ENCODE results near the gene TMEM238L. TPM values are rescaled to one million over a fixed set of nuclear protein-coding genes. Genes with fewer than 3 reads are reported as not detected.

TMEM238L gene
- total and polyA plus RNA-seq, 2 of the 13 experiments (the other 11 are each of a cell fraction or from before 2014, with no cell fraction given): not detected

DNA sequence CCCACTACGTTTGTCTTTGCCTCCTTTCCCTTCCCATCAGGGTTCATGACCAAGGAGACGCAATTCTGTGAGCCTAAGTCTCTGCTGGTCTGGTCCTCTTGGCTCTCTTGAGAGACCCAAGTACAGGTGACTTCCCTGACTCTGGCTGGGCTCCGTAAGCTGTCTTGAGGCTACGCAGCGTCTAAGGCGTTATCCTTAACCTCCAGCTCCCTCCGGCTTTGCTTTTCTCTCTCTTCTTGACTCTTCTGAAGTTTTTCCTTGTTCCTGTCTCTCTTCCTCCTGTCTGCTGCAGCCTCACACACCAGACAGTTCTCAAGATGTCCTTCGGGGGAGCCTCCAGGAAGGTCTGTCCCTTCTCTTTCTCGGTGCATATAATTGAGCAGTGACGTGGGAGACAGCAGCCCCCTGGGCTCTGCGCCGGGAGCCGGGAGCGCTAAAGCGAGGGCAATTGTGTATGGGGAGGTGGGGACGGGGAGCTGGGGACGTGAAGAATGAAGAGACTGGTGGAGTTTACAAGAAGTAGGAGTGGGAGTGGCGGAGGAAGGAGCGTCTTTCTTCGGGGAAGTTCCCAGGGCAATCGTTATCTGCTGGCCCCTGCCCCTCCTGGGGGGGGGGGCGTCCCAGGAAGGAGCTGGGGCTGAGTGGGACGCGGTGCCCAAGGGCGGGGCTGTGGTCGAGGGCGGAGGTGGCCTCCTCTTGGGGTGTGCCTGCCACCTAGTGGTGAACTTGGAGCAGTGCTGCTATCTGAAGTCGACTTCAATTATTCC, 40.9 kb upstream of the TMEM238L start (continued):
- TF ChIP-seq AHR (CRISPR knock-in tag; IDR thresholded peaks at IDR 0.05) (no peak), MXD4 (CRISPR knock-in tag; IDR thresholded peaks at IDR 0.05) (no peak), ZNF616 (CRISPR knock-in tag; IDR thresholded peaks at IDR 0.05; ENCODE audit: low read depth) (no peak), MZF1 (CRISPR knock-in tag; IDR thresholded peaks at IDR 0.05; ENCODE audit: borderline replicate concordance) (no peak)
- TF ChIP-seq, protein P1, sequence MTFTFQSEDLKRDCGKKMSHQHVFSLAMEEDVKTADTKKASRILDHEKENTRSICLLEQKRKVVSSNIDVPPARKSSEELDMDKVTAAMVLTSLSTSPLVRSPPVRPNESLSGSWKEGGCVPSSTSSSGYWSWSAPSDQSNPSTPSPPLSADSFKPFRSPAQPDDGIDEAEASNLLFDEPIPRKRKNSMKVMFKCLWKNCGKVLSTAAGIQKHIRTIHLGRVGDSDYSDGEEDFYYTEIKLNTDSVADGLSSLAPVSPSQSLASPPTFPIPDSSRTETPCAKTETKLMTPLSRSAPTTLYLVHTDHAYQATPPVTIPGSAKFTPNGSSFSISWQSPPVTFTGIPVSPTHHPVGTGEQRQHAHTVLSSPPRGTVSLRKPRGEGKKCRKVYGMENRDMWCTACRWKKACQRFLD (CRISPR knock-in tag; IDR thresholded peaks at IDR 0.05; ENCODE audit: borderline replicate concordance): no peak
- TF ChIP-seq, protein P2, sequence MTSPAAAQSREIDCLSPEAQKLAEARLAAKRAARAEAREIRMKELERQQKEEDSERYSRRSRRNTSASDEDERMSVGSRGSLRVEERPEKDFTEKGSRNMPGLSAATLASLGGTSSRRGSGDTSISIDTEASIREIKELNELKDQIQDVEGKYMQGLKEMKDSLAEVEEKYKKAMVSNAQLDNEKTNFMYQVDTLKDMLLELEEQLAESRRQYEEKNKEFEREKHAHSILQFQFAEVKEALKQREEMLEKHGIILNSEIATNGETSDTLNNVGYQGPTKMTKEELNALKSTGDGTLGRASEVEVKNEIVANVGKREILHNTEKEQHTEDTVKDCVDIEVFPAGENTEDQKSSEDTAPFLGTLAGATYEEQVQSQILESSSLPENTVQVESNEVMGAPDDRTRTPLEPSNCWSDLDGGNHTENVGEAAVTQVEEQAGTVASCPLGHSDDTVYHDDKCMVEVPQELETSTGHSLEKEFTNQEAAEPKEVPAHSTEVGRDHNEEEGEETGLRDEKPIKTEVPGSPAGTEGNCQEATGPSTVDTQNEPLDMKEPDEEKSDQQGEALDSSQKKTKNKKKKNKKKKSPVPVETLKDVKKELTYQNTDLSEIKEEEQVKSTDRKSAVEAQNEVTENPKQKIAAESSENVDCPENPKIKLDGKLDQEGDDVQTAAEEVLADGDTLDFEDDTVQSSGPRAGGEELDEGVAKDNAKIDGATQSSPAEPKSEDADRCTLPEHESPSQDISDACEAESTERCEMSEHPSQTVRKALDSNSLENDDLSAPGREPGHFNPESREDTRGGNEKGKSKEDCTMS (CRISPR knock-in tag; conservative IDR thresholded peaks at IDR 0.05): no peak

DNA sequence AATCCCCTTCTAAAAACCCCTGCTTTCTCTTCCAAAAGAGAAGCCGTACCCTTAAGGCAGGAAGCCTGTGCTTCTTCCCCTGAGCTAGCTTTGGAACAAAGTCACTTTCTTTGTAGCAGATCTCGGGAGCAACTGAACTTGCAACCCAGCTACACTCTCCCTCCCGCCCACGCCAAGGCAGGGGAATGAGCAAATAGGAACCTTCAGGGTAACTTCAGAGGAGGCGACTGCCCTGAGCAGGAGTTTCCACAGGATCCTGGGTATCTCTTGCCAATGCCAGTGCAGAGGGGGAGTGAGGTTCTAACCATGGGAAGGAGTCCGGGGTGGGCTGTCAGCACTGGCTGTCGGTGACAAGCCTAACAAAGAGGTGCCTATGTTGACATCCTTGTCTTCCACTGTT, 39.9 kb upstream of the TMEM238L start:
- no peak for FAIRE-seq

More for the DNA sequence above, 39.9 kb upstream of the TMEM238L start:
- intact Hi-C loops (cut with micrococcal nuclease; ENCODE audit: unreplicated experiment) (loop anchor here (2.0 kb wide), 1 partner anchor 71 kb away; no protein-coding TSS in a partner anchor), in situ Hi-C loops (cut with HindIII; ENCODE audit: extremely low pct_ligation_motif_present, low pct_unique_long_range_greater_than_20kb) (no loop called here)
- no peaks in the 10 kb centered on the region for H3K36me3 ChIP-seq (replicated peaks in 1 of 2; ENCODE audit: control insufficient read depth in 1 of 2, insufficient read depth in 2 of 2, low read length in 2 of 2)
- no peak for TF ChIP-seq FOSL1 (CRISPR knock-in tag; IDR thresholded peaks at IDR 0.05; ENCODE audit: borderline replicate concordance)
- TF ChIP-seq, protein P3, sequence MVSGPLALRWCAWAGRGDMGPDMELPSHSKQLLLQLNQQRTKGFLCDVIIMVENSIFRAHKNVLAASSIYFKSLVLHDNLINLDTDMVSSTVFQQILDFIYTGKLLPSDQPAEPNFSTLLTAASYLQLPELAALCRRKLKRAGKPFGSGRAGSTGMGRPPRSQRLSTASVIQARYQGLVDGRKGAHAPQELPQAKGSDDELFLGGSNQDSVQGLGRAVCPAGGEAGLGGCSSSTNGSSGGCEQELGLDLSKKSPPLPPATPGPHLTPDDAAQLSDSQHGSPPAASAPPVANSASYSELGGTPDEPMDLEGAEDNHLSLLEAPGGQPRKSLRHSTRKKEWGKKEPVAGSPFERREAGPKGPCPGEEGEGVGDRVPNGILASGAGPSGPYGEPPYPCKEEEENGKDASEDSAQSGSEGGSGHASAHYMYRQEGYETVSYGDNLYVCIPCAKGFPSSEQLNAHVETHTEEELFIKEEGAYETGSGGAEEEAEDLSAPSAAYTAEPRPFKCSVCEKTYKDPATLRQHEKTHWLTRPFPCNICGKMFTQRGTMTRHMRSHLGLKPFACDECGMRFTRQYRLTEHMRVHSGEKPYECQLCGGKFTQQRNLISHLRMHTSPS (CRISPR knock-in tag; IDR thresholded peaks at IDR 0.05; ENCODE audit: low read depth): no peak
- TF ChIP-seq TGIF2 (CRISPR knock-in tag; IDR thresholded peaks at IDR 0.05): no peak
- H3K79me2 ChIP-seq (ENCODE audit: insufficient read depth, low read length): no peaks in the 10 kb centered on the region
- H3K4me3 ChIP-seq (replicated peaks in 1 of 3; ENCODE audit: insufficient read depth in 1 of 3, low read depth in 2 of 3, low read length in 3 of 3): no peak overlapping the region
- 5% methylated on average over 5 of the region's 7 CpGs for WGBS (ENCODE audit: low lambda C conversion rate)
- peaks cover 10% of the 10 kb centered on the region for H3K4me1 ChIP-seq (ENCODE audit: insufficient read depth, low read length)
- H4K20me1 ChIP-seq (ENCODE audit: insufficient read depth, low read length): no peaks in the 10 kb centered on the region
- H3K9me3 ChIP-seq (ENCODE audit: low read length): no peaks in the 10 kb centered on the region
- no peak overlapping the region for H2AFZ ChIP-seq (ENCODE audit: low read length)
- H3K9ac ChIP-seq (ENCODE audit: insufficient read depth, low read depth, low read length): no peak overlapping the region
- H3K27me3 ChIP-seq (ENCODE audit: control insufficient read depth in 1 of 2, insufficient read depth in 2 of 2, low read length in 2 of 2): peaks cover 3 to 15% of the 10 kb centered on the region in 2 experiments; a peak in 2 of 5 replicates
- H3K27ac ChIP-seq (ENCODE audit: extremely low read length, insufficient read depth, low read length): no peak overlapping the region
- no peak for DNase-seq (ENCODE audit: low spot score)
- ChIA-PET CTCF (ENCODE audit: low intra/inter-chr PET ratio, low total read pairs) (interaction anchor here (3.3 kb wide), 1 partner anchor 106 kb away, joined by 43 read pairs; no protein-coding TSS in a partner anchor), POLR2A (no interaction called here)
- BruUV-seq (replicated peaks): no TSS peak
- ATAC-seq: peak; percentile 66
- H3K4me2 ChIP-seq (ENCODE audit: low read depth, low read length): no peak overlapping the region
